Activated gamma-delta T cell treated with Interleukin-2 at 50 U/mL for 16 hours (primary cell): ENCODE data around the gene UBAP2L.
"Not testable (repeated sequence)": the region's sequence is repeated elsewhere in the genome, so short reads cannot be mapped to it uniquely, and the experiment has no call there.

Experiments
- DNase-seq: peaks from one replicate; pipeline ENCODE4 v3.0.0-alpha.2; 2020

The UBAP2L gene

DNA sequence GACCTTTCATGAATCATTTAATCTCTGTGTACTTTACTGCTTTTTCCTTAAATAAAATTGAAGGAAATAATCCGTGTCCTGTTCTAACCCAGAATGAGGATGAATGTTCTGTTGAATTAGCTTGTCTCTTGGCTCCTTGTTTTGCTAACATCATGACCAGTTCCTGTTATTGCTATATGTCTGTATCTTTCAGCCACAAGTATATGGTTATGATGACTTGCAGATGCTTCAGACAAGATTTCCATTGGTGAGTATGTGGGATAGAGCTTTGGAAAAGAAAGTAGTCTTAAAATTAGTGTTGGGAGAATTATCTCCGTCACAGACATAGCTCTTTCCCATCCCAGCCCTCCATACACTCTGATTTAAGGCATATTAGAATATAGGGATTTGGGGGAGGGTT is 38.0 kb downstream of the UBAP2L start:
- no peak for DNase-seq

DNA sequence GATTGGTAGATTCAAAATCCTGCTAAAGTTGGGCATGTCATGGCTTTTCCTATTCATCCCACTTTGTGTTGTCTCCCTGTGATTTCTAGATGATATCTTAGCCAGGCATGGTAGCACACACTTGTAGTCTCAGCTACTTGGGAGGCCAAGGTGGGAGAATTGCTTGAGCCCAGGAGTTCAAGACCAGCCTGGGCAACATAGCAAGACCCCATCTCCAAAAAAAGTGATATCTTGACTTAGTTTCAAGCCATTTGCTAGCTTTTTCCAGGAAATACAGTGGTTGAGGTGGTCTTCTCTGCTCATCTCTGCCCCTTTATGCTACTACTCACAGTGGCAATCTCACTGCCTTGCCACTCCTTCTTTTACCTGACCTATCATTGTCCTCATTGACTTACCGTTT is 39.4 kb downstream of the UBAP2L start:
- no peak for DNase-seq

DNA sequence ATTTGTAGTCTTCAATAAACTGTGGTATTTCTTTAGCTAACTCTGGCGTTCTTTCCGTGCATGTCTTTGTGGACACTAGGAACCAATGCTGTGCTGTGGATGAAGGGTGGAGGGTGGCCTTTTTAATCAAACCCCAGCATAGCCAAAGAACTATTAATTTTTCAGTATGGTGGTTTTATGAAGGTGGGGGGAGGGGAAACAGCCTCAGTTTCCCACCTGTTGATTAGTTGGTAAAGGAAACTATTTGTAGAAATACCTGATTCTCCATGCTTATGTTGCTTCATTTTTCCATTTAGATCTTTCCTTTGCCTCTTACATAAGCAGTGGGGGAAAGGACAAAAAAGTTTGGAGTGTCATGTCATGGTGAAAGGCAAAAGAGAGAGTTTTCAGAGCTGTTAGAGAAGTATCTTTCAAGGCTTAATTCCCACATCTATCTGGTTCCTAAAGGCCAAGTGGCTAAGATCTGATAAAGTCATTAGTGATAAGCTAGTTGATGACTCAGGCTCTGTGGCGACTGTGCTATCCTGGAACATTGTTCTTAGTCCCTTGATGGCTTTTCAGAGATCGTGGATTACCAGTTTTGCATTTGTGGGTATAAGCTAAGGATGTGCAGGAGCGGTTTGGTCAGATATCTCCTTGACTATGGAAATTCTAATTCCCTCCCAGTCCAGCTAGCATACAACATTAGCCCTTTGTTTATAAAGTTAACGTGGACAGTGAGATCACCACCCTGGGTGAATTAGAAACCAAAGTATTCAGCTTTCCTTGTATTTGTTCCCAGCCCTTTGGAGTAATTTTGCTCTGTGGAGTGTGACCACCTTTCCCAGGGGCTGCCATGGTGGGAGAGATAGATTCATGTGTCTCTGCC is 42.9 kb downstream of the UBAP2L start:
- DNase-seq = no peak

DNA sequence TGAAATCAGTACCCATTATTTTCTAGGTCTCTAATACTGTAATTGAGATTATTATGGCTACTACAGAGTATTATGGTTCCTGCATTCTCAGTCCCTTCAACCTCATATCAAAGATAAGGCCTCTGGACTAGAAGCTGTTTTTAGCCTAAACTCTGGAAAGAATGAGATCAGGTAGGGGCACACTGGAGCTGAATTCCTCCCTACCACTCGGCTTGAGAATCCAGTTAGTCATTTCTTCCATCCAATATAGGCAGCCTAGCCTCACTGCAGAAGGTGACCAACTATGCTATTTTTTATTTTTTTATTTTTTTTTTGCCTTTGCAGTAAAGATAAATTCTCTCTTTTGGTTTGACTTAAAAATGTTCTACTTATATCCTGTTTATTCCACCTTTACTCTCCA is 43.7 kb downstream of the UBAP2L start:
- DNase-seq = no peak

DNA sequence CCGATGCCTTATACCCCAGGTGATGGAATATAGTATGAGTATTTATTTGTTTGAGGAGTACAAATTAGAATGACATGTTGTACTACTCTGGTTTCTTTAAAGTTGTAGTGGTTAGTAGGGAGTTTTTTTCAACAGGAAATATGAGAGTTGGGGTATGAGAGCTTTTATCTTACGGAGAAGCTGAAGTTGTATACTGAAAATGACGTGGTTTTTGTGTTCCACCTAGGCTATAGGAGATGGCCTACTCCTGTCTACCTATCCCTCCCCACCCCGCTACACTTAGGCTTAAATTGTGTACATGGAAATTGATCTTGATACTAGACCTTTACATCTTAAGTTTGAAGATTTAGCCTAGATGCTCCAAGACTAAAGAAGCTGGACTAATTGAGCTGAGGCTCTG is 44.8 kb downstream of the UBAP2L start:
- DNase-seq = no peak

DNA sequence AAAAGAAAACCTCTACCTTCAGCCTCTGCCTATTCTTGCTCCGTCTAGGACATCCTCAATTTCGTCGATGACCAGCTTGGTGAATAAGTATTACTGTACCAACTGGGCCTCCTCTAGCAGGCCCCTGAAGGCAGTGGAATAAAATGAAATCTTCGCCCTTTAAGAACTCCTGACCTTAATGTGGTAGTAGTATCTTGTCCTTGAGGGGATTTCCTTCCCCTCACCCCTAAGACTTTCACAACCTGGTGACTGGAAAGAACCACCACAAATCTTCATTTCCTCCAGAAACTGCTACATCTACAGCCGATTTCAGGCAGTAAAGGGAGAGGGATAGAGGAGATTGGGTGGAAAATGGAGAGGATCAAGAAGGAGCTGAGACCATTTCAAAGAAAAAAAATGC is 50.1 kb downstream of the UBAP2L start:
- DNase-seq = no peak

DNA sequence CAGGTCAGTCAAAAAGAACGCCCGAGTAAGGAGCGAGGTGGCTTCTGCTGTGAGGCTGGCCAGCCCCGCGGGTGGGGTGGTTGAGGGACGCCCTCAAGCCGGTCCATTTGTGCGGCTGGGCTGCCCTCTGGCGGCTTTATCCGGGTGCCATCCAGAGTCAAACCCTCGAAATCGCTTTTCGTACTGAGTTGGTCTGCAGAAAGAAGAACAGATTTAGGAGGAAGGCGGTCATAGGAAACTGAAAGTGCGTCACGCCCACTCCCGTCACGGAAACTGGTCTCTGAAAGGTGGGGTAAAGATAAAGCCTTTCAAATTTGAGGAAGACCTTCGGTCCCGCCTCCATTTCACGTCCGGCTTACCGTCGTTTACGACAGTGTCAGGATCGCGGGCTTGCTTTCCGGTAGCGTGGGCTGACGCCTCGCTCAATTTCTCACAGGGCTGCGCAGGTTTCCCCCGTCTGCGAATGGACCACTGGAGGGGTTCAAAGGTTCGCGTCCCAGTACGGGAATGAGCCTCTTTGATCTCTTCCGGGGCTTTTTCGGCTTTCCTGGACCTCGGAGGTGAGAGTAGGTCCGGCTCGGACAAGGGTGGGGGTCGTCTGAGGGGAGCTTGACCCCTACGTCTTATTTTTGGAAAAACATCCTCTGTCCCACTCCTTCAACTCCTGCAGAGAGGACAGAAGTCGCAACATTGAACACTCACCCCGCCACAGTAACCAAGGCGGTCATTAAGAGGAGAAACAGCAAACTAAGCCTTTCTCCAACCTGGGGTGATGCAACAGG is 51.7 kb downstream of the UBAP2L start, which contains the start of gene HAX1:
Gene HAX1 (plus strand): TSS at position 413 of the 782 bp plus-strand sequence. CDS start 95 bp downstream, at position 508.
- peak; percentile 95 for DNase-seq

DNA sequence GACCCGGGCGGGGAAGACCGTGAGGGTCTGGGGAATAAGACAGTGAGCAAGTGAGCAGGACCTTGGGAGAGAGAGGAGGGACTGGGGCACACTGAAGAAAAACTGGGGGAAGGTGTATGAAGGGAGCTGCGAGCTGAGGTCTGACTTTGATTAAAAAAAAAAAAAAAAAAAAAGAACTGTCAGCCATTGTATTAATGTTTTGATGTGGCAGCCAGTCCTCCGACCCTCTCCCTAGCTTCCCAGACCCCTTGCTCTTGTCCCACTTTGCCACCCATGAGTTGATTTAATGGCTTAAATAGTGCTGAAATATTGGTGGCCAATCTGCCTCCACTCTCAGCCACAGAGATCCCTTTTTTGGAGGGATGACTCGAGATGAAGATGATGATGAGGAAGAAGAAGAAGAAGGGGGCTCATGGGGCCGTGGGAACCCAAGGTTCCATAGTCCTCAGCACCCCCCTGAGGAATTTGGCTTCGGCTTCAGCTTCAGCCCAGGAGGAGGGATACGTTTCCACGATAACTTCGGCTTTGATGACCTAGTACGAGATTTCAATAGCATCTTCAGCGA is 52.3 kb downstream of the UBAP2L start:
- no peak for DNase-seq

DNA sequence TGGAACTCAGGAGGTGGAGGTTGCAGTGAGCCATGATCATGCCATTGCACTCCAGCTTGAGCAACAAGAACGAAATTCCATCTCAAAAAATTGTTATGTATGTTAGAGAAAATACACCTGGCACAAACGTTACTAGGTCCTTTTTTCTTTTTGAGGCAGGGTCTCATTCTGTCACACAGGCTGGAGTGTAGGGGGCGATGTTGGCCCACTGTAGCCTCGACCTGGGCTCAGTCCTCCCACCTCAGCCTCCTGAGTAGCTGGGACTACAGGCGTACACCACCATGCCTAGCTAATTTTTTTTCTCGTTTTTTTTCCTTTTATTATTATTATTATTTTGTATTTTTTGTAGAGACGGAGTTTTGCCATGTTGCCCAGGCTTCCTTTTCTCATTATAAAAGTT is 56.0 kb downstream of the UBAP2L start:
- DNase-seq = no peak

DNA sequence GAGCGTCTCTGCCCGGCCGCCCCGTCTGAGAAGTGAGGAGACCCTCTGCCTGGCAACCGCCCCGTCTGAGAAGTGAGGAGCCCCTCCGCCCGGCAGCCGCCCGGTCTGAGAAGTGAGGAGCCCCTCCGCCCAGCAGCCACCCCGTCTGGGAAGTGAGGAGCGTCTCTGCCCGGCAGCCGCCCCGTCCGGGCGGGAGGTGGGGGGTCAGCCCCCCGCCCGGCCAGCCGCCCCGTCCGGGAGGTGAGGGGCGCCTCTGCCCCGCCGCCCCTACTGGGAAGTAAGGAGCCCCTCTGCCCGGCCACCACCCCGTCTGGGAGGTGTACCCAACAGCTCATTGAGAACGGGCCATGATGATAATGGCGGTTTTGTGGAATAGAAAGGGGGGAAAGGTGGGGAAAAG is 66.8 kb downstream of the UBAP2L start:
- not testable (repeated sequence) for DNase-seq

DNA sequence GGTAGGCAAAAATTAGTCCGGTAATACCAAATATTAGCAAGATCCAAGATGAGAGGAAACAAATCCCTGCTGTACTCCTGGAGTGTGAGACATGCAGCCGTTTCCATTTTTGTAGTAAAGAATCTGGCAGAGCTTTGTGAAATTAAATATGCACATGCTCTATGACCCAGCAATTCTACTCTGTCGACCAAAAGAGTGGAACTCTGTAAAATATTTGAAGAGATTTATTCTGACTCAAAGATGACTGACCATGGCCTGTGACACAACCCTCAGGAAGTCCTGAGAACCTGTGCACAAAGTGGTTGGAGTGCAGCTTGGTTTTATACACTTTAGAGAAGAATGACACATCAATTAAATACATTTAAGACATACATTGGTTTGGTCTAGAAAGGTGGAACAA is 67.9 kb downstream of the UBAP2L start:
- DNase-seq = no peak

DNA sequence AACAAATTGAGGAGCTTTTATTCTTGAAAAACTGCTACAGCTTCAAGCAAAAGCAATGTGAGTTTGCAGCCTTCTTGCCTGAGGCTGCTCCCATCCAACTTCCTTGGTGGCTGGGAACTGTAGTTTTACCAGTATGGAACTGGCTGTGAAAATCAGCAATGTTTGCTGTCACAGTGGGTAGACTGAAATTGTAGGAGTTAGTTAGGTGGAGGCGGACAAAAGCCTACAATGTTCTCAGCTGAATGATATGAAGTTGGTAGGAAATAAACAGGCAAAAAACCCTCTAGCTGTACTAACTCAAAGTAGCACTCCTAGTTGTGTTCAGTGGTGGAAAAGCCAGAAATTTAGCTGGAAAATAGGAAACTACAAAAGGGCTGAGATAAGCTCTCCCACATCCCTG is 70.2 kb downstream of the UBAP2L start:
- no peak for DNase-seq

DNA sequence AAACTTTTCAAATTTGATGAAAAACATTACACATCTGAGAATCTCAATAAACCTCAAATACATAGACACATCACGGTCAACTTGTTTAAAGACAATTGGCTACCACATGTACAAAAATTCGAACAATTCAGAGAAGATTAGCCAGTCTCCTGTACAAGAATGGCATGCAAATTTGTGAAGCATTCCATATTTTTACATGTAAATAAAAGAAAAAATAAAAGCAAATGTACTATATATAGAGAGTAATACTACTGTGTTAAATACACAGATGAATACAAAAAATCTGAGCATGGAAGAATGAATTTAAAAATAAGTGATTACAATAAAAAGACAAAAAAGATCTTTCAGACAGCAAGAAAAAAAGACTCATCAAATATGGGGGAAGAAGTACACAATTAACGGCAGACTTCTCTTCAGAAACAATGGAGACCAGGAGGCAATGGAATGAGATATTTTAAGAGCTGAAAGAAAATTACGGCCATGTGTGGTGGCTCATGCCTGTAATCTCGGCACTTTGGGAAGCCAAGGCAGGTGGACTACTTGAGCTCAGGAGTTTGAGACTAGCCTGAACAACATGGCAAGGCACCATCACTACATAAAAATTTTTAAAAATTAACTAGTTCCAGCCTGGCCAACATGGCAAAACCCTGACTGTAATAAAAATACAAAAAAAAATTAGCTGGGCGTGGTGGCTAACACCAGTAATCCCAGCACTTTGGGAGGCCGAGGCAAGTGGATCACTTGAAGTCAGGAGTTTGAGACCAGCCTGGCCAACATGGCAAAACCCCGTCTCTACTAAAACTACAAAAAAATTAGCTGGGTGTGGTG is 74.9 kb downstream of the UBAP2L start:
- no peak for DNase-seq

DNA sequence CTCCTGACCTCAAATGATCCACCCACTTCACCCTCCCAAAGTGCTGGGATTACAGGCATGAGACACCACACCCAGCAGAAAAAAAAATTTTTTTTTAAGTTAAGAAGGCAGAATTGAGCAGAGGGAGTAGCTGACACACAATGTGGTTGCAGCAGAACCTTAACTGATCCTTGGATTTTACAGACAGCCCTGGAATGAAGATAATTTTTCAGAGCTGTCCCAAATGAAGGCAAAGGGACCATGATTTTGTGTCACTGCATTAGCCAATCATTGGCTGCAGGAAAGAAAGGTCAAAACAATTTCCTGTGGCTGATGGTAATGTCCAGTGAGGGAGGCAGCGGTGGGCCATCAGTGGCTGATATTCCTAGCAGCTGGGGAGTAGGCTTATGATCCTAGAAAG is 80.8 kb downstream of the UBAP2L start:
- DNase-seq = no peak

DNA sequence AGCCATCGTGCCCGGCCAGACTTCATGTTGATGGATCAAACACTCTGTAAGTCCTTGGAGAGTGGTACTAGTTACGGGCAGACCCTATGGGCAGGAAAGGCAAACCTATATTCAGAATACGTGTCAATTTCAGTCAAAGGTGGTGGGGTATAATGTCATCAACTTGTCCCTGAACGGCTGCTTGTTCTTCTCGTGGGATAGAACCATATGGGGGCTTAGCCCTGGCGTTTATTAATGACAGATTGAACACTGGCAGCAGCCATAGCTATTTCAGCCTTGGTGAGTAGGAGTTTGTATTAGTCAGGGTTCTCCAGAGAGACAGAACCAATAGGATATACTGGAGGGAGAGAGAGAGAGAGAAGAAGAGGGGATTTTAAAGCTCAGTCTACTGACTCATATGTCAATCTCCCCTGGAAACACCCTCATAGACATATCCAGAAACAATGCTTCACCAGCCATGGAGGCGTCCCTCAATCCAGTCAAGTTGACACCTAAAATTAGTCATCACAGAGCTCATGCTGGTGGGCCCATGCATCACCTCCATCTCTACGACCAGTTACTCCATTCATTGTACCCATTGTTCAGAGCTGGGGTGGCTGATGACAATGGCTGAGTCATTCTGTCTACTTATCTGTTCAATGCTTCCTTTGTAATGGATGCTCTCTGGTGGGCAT is 84.0 kb downstream of the UBAP2L start:
- no peak for DNase-seq

DNA sequence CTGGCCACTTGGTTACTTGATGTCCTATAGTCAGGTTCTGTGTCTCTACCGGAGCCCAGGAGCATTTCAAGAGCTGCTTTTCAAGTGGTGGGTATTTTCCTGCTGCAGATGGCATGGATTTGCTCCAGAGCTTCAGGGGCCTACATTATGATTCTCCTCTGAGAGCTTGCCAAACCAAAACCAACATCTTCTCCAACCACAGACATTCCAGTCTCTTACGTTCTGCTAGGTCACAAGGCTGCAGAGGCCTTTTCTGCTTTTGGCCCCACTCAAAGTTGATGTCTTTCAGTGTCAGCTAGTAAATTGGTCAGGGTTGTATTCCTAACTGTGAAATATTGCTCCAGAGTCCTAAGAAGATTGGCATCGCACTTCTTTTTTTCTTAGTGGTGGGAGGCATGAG is 85.4 kb downstream of the UBAP2L start:
- no peak for DNase-seq

DNA sequence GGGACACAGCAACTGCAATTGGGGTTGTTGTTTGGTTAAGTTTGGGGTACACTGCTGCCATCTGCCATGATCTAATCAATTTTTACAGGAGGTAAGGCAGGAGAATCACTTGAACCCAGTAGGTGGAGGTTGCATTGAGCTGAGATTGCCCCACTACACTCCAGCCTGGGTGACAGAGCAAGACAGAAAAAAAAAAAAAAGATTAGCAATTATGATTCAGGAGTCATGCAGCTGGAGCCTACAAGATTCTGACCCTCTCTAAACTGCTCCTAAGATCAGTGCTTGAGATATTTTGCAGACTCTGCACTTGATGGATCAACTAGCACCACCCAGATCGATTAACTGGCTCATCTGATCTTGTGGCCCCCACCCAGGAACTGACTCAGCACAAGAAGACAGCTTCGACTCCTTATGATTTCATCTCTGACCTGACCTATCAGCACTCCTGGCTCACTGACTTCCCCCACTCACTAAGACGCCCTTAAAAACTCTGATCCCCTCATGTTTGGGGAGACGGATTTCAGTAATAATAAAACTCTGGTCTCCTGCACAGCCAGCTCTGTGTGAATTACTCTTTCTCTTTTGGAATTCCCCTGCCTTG is 87.0 kb downstream of the UBAP2L start:
- not testable (repeated sequence) for DNase-seq

DNA sequence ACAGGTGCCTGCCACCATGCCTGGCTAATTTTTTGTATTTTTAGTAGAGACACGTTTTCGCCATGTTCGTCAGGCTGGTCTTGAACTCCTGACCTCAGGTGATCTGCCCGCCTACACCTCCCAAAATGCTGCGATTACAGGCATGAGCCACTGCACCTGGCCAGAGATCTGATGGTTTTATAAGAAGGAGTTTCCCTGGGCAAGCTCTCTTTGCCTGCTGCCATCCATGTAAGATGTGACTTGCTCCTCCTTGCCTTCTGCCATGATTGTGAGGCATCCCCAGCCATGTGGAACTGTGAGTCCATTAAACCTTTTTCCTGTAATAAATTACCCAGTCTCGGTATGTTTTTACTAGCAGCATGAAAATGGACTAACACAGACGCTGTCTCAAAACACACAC is 88.4 kb downstream of the UBAP2L start:
- not testable (repeated sequence) for DNase-seq

DNA sequence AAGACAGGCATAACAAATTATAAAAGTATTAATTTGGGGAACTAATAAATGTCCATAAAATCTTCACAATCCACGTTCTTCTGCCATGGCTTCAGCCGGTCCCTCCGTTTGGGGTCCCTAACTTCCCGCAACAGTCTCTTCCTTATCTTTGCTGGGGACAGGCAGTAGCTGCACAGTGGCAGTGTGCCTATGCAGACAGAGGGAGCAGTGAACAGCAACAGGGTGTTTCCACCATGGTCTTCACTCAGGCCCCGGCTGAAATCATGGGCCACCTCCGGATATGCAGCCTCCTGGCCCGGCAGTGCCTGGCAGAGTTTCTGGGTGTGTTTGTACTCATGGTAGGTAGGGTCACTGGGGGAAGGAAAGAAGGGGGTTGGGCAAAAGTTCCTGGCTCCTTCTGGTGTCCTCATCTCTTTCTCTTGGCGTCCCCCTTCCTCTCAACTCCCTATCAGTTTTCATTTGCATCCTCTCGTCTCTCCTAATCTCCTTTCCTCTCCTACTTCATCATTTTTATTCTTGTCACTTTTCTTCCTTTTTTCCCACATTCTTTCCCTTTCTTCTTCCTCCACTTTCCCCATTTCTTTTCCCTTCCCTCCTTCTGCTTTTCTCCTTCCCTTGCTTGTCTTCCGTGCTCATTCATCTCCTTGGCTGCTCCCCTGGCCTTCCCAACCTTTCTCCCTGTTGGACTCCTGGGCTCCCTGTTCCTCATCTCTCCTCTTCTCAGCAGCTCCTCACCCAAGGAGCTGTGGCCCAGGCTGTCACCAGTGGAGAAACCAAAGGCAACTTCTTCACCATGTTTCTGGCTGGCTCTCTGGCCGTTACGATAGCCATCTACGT is 91.7 kb downstream of the UBAP2L start:
- not testable (repeated sequence) for DNase-seq

DNA sequence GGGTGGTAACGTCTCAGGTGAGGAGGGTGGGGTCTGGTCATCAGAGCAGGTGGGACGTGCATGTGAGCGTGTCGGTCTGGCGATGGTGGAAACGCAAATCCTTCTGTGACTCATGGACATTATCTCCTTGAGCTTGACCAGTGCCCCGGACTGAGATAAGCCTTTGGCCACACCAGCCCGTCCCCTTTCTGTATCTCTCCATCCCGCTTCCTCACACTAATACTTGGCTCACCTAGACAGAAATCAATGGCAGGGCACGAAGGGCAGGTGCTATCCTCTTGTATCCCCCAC is 92.3 kb downstream of the UBAP2L start:
- DNase-seq = no peak

DNA sequence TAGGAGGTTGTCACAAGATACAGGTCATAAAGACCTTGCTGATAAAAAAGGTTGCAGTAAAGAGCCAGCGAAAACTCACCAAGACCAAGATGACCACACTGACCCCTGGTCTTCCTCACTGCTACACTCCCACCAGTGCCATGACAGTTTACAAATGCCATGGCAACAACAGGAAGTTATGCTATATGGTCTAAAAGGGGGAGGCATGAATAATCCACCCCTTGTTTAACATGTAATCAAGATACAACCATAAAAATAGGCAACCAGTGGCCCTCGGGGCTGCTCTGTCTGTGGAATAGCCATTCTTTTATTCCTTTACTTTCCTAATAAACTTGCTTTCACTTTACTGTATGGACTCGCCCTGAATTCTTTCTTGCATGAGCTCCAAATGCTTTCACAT is 93.5 kb downstream of the UBAP2L start:
- not testable (repeated sequence) for DNase-seq
